ENCODE data around the gene ZFP36. TPM values are rescaled to one million over a fixed set of nuclear protein-coding genes. Genes with fewer than 3 reads are reported as not detected.
A peak's percentile ranks its signal among the peaks of the same experiment; 100 is the strongest.

Gene ZFP36
- total and polyA plus RNA-seq, 2 of the 8 experiments (the other 6 are each of a cell fraction or from before 2014, with no cell fraction given): 4.0 to 10.9 TPM

DNA sequence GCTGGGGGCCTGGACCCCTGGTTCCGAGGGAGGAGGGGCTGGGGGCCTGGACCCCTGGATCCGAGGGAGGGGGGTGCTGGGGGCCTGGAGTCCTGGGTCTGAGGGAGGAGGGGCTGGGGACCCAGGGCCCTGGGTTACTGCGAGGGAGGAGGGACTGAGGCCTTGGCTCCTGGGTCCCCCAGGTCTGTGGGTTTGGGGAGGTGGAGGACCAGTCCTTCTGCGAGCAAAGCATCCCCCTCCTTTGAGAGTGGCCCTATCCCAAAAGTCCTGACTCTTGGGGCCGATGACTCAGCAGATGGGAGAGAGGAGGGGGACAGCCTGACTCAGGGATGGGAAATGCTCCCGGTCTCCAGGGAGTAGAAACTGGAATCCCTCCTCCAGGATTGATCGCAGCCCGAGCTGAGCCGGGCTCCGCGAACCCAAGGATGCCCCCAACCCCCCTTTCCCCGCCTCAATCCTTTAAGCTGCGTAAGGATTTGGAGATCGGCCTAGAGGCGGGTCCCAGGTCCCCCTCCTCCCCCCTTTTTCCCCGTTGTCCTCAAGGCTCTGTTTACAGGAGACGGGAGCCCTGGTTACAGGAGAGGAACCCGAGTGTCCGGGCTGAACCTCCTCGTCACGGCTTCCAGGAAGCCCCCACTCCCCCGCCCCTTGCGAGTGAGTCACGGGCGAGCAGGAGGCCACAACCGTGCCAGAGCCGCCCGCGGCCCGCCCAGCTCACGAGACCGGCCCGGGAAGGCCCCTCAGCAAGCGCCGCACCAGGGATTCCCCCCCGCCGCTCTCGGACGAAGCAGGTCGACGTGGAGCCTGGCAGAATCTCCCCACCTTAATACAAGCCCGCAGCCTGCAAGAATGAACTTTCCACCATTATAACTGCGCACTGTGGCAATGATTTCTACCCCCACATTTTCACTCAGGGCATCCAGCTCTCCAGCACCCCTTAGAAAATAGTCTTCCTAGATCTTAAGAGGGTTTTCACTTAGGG, 3.0 kb upstream of the ZFP36 start:
- H3K79me1 ChIP-seq (ENCODE audit: low read depth, low read length): no peaks in the 10 kb centered on the region
- peaks cover 0 to 5% of the 10 kb centered on the region in 2 experiments for H4K20me1 ChIP-seq (replicated peaks in 1 of 2; ENCODE audit: control insufficient read depth in 1 of 2, insufficient read depth in 2 of 2, low read length in 2 of 2)
- H3K18ac ChIP-seq (ENCODE audit: extremely low read depth, low read length): peak overlapping the region; percentile 95
- no peak overlapping the region for H2BK20ac ChIP-seq (ENCODE audit: low read length)
- peak overlapping the region; percentile 87 for H2BK12ac ChIP-seq (ENCODE audit: low read depth, low read length)
- H2BK120ac ChIP-seq (replicated peaks; ENCODE audit: low read depth, low read length): peak overlapping the region; percentile 28
- H2BK15ac ChIP-seq (ENCODE audit: low read length): peak overlapping the region; percentile 81
- peak overlapping the region; percentile 68 to 81 (median 76) for H3K9ac ChIP-seq (replicated peaks in 1 of 4; ENCODE audit: extremely low read depth in 1 of 4, low read depth in 3 of 4, low read length in 3 of 4)
- no peaks in the 10 kb centered on the region for H3K27me3 ChIP-seq (replicated peaks in 1 of 4; ENCODE audit: control insufficient read depth in 3 of 4, extremely low read depth in 1 of 4, insufficient read depth in 3 of 4, low read length in 3 of 4)
- H2AK5ac ChIP-seq (ENCODE audit: low read depth, low read length): 0 out of 2 replicates have a peak overlapping the region, but pooled peaks have one; percentile 16
- no peak overlapping the region for H2AFZ ChIP-seq (ENCODE audit: low read length)
- FAIRE-seq (no peak), DNase-seq (ENCODE audit: low read depth in 1 of 2, low spot score in 2 of 2) (peak; percentile 78 to 80)
- peak overlapping the region; percentile 96 for H4K8ac ChIP-seq (ENCODE audit: extremely low read depth, insufficient read depth, low read length)
- H2BK5ac ChIP-seq (ENCODE audit: low read depth, low read length): peak overlapping the region; percentile 97
- peak overlapping the region; percentile 92 for H4K5ac ChIP-seq (ENCODE audit: insufficient read length, low read depth, low read length)
- H3K4ac ChIP-seq (replicated peaks; ENCODE audit: insufficient read length, low read depth, low read length): peak overlapping the region; percentile 74
- peaks cover 19% of the 10 kb centered on the region; the same call in 1 of the 2 replicates for H3K23me2 ChIP-seq (ENCODE audit: low read depth, low read length)
- peaks cover 0 to 16% of the 10 kb centered on the region in 2 experiments; a peak in 1 of 4 replicates for H3K79me2 ChIP-seq (ENCODE audit: control insufficient read depth in 1 of 2, insufficient read depth in 2 of 2, low read length in 2 of 2)
- H3K23ac ChIP-seq (ENCODE audit: insufficient read length): no peak overlapping the region
- ChIA-PET POLR2A (ENCODE audit: partially characterized antibody) (interaction anchor here (0.6 to 14.3 kb wide), 12 partner anchors 8 to 884 kb away, joined by 3 to 234 read pairs (median 4); partner anchors contain the start of genes MED29, PAF1, PLEKHG2 and RPS16), CTCF (ENCODE audit: partially characterized antibody) (interaction anchor here (0.6 kb wide), 1 partner anchor 55 kb away, joined by 3 read pairs; no protein-coding TSS in a partner anchor)
- peak overlapping the region; percentile 98 for H4K91ac ChIP-seq (replicated peaks; ENCODE audit: insufficient read length, low read length)
- no peaks in the 10 kb centered on the region for H3K9me3 ChIP-seq (ENCODE audit: insufficient read depth in 2 of 2, low read depth in 1 of 2, low read length in 1 of 2)
- peaks cover 0 to 38% (median 24%) of the 10 kb centered on the region in 4 experiments; a peak in 6 of 7 replicates for H3K4me1 ChIP-seq (replicated peaks in 1 of 4; ENCODE audit: control insufficient read depth in 3 of 4, insufficient read depth in 4 of 4, low read length in 3 of 4)
- peak overlapping the region; percentile 63 to 95 for H3K4me2 ChIP-seq (ENCODE audit: insufficient read depth in 1 of 2, low read depth in 2 of 2, low read length in 2 of 2)
- peak overlapping the region; percentile 89 for H3K56ac ChIP-seq (replicated peaks; ENCODE audit: insufficient read length, low read depth, low read length)
- WGBS, 2 experiments (ENCODE audit: extremely low coverage in 1 of 2, insufficient coverage in 1 of 2, insufficient read length in 1 of 2, insufficient replicate concordance in 2 of 2, low coverage in 1 of 2, low lambda C conversion rate in 2 of 2, missing lambda C conversion rate in 1 of 2): 4% methylated on average over 24 of the region's 43 CpGs; no CpG with 5 or more reads in 1 of the 2 experiments
- no peak overlapping the region for H3K14ac ChIP-seq (ENCODE audit: insufficient read length)
- H3K27ac ChIP-seq (ENCODE audit: low read depth, low read length): peak overlapping the region; percentile 97
- H3K36me3 ChIP-seq (ENCODE audit: control insufficient read depth in 2 of 4, insufficient read depth in 4 of 4, low read length in 3 of 4): peaks cover 0 to 5% (median 0%) of the 10 kb centered on the region in 4 experiments; a peak in 2 of 8 replicates
- peak overlapping the region; percentile 35 to 75 (median 57) for H3K4me3 ChIP-seq (ENCODE audit: extremely low read depth in 1 of 4, insufficient read depth in 2 of 4, low read depth in 3 of 4, low read length in 4 of 4)
- TF ChIP-seq NRF1 (IDR thresholded peaks at IDR 0.05; ENCODE audit: low read depth, low read length): no peak
- peak; percentile 99 for TF ChIP-seq BACH1 (IDR thresholded peaks at IDR 0.05; ENCODE audit: low read length)
- TF ChIP-seq MAFK (IDR thresholded peaks at IDR 0.05; ENCODE audit: low read depth, low read length): peak; percentile 95
- TF ChIP-seq BRCA1 (IDR thresholded peaks at IDR 0.05; ENCODE audit: low read depth, low read length): no peak
- no peak for TF ChIP-seq RBBP5 (IDR thresholded peaks at IDR 0.05; ENCODE audit: borderline replicate concordance, low read depth, low read length)
- 0 out of 2 replicates have a peak, but pooled peaks have one; percentile 15 for TF ChIP-seq KDM1A (IDR thresholded peaks at IDR 0.05; ENCODE audit: borderline replicate concordance, low read length)
- TF ChIP-seq, protein P1, sequence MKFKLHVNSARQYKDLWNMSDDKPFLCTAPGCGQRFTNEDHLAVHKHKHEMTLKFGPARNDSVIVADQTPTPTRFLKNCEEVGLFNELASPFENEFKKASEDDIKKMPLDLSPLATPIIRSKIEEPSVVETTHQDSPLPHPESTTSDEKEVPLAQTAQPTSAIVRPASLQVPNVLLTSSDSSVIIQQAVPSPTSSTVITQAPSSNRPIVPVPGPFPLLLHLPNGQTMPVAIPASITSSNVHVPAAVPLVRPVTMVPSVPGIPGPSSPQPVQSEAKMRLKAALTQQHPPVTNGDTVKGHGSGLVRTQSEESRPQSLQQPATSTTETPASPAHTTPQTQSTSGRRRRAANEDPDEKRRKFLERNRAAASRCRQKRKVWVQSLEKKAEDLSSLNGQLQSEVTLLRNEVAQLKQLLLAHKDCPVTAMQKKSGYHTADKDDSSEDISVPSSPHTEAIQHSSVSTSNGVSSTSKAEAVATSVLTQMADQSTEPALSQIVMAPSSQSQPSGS (IDR thresholded peaks at IDR 0.05; ENCODE audit: low read length): no peak
- no peak; a peak in 1 of 4 replicates for TF ChIP-seq SIN3A (conservative IDR thresholded peaks at IDR 0.05 in 1 of 2, IDR thresholded peaks at IDR 0.05 in 1 of 2; ENCODE audit: low read depth in 1 of 2, low read length in 2 of 2)

Data from H1 (cell line).